Activated T-cell treated with anti-CD3 and anti-CD28 coated beads, Interleukin-2, amount 50 U/mL, for 24 hours (primary cell): ENCODE data around the gene INO80B.
"Not testable (repeated sequence)": the region's sequence is repeated elsewhere in the genome, so short reads cannot be mapped to it uniquely, and the experiment has no call there.

Experiments used
- DNase-seq: peaks from one replicate; pipeline ENCODE4 v3.0.0-alpha.2; 2020
- H3K27ac Mint-ChIP-seq: 2 replicates; pipeline ENCODE4 v1.8.0; 2020; ENCODE audit warnings: mild to moderate bottlenecking, mixed read lengths
- H3K27me3 Mint-ChIP-seq: 2 replicates; pipeline ENCODE4 v1.8.0; 2020; ENCODE audit warnings: mixed read lengths
- H3K36me3 Mint-ChIP-seq: 2 replicates; pipeline ENCODE4 v1.8.0; 2020; ENCODE audit warnings: low read depth, mixed read lengths
- H3K4me1 Mint-ChIP-seq: 2 replicates; pipeline ENCODE4 v1.8.0; 2020; ENCODE audit warnings: low read depth, mixed read lengths
- H3K4me3 Mint-ChIP-seq: 2 replicates; pipeline ENCODE4 v1.8.0; 2020; ENCODE audit warnings: mild to moderate bottlenecking, moderate library complexity, mixed read lengths
- H3K9me3 Mint-ChIP-seq: 2 replicates; pipeline ENCODE4 v1.8.0; 2020; ENCODE audit warnings: mixed read lengths

INO80B gene

DNA sequence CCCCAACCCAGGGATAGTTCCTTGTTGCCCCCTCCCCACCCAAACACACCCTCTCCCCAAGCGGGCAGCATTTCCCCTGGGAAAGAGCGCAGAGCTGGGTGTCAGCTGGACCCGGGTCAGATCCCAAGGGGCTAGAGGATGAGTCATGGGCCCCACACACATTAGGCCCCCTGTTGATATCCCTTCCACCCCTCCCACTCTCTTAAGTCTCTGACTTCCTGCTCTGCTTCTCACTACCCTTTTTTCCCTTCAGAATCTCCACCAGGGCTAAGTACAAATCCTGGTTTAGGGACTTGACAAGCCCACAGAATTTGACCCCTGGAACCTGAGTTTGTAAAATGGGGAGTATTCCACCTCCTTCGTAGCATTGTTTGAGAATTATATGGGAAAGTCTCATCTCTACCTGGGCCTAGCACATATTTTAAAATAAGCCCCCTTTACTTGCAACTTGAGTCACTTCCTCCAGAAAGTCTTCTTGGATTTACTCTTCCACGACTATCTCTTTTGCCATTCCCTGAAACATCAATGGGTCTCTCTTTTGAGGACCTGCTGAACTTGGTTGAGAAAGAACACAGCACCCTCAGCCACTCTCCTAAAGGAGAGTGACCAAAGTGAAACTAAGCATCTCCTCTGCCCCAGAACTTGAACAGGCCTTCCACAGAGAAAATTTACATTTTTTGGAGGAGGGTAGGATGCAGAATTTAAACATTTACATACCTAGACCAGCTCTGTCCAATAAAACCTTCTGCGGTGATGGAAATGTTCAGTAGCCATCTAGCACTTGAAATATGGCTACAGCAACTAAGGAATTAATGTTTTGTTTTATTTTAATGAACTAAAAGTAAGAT is 17.8 kb upstream of the INO80B start:
- peaks cover 11% of the 10 kb centered on the region for H3K4me1 Mint-ChIP-seq
- DNase-seq, result no peak
- no peak overlapping the region for H3K27ac Mint-ChIP-seq
- no peaks in the 10 kb centered on the region for H3K9me3 Mint-ChIP-seq
- H3K27me3 Mint-ChIP-seq, result peaks cover 32% of the 10 kb centered on the region
- H3K4me3 Mint-ChIP-seq, result no peak overlapping the region
- H3K36me3 Mint-ChIP-seq, result no peaks in the 10 kb centered on the region

DNA sequence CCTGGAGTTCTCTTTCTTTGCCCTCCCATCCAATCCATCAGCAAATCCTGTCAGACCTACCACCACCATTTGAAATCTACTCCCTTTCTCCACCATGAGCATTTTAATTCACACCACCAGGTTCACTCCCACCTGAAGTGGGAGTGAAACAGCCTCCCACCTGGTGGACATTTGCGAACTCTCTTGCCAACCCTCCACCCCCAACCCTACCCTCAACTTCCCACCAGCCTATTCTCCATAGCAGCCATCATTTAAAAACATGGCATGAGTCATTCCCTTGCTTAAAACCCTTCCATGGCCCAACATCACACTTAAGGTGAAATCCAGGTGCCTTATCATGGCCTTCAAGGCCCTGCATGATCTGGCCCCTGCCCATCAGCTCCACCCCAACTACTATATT is 16.6 kb upstream of the INO80B start:
- H3K4me1 Mint-ChIP-seq, result peaks cover 15% of the 10 kb centered on the region
- H3K9me3 Mint-ChIP-seq, result no peaks in the 10 kb centered on the region
- DNase-seq, result no peak
- H3K4me3 Mint-ChIP-seq, result no peak overlapping the region
- peaks cover 41% of the 10 kb centered on the region for H3K27me3 Mint-ChIP-seq
- H3K27ac Mint-ChIP-seq, result no peak overlapping the region
- no peaks in the 10 kb centered on the region for H3K36me3 Mint-ChIP-seq

DNA sequence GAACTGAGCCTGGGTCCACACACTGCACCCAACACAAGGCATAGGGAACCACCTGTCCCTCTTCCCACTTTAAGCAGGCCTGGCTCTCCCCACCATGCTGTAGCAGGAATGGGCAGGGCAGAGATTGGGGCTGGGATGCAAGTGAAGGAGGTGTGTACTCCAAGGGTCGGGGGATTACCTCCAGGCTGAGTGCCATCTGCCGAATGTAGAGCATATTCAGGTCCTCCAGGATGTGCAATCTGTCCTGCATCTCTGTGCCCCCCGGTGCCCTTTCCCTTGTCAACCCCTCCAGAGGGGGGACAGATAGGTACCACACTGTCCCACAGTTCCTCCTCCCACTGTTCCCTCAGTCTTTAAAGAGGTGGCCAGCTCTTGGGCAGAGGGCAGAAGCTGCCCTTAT is 15.5 kb upstream of the INO80B start:
- H3K9me3 Mint-ChIP-seq, result no peaks in the 10 kb centered on the region
- peaks cover 15% of the 10 kb centered on the region for H3K4me1 Mint-ChIP-seq
- no peak for DNase-seq
- no peak overlapping the region for H3K4me3 Mint-ChIP-seq
- H3K27ac Mint-ChIP-seq, result no peak overlapping the region
- H3K27me3 Mint-ChIP-seq, result peaks cover 45% of the 10 kb centered on the region
- no peaks in the 10 kb centered on the region for H3K36me3 Mint-ChIP-seq

DNA sequence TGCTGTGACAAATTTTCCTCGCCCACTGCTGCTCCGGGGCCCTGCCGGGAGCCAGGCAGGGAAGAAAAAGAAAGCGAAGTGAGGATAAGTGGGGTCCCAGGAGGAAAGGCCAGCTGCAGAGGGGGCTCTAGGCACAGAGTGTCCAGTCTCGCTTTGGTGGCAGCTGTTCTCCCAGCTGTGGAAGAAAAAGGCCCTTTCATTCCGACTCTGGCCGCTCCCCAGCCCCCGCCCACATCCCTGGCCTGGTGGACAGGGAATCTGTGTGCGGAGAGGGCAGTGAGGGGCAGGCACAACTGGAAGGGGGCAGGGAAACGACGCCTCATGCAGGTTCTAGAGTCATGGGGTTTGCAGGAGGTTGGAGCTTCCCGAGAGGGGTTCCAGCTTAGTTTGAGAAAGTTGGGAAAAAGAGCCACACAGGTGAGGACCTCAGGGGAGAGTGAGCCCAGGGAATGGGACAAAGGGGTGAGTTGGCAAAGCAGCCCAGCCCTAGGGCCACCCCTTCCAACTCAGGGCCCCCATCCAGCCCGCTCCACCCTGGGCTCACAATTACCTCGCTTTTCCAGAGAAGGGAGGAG is 15.0 kb upstream of the INO80B start:
- Mint-ChIP-seq H3K27me3 (peaks cover 49% of the 10 kb centered on the region), H3K9me3 (no peaks in the 10 kb centered on the region), H3K4me1 (peaks cover 15% of the 10 kb centered on the region), H3K27ac (no peak overlapping the region), H3K36me3 (no peaks in the 10 kb centered on the region), H3K4me3 (peak overlapping the region; percentile 43)
- no peak for DNase-seq

DNA sequence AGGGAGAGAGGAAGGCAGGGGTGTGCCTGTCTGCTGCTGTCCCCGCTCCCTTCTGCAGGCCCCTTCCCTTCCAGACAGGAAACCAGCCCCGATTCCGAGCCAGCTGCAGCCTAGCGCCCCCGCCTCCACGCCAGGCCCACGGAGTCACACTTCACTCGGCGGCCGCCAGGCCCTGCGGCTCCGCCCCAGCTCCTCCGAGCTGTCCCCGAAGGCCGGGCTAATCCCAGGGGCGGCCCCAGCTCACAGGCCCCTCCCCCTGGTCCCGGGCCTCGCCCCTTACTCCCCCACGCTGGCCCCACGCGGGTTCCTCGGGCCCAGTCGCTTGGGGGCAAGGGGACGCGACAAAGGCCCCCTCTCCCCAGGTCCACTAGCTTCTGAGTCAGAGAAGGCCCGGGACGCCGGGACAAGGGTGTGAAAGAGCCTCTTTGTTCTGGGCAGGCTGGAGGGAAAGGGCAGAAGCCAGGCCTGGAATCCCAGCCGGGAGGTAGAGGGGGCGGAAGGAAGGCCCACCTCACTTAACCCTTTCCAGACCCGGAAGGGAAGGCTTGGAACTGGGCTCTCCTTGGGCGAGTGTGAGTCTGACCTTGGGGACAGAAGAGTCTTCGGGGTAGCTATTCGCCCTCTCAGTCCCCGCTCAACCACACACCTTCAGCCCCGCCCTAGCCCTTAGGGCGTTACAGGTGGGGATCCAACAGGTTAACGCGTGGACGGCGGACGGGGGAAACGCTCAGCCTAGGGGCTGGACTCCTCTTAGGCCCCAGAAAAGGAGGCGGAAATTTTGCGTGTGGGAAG is 14.3 kb upstream of the INO80B start:
- H3K27ac Mint-ChIP-seq, result no peak overlapping the region
- no peaks in the 10 kb centered on the region for H3K36me3 Mint-ChIP-seq
- peaks cover 51% of the 10 kb centered on the region for H3K27me3 Mint-ChIP-seq
- peaks cover 15% of the 10 kb centered on the region for H3K4me1 Mint-ChIP-seq
- H3K9me3 Mint-ChIP-seq, result no peaks in the 10 kb centered on the region
- peak; percentile 62 for DNase-seq
- H3K4me3 Mint-ChIP-seq, result peak overlapping the region; percentile 43

DNA sequence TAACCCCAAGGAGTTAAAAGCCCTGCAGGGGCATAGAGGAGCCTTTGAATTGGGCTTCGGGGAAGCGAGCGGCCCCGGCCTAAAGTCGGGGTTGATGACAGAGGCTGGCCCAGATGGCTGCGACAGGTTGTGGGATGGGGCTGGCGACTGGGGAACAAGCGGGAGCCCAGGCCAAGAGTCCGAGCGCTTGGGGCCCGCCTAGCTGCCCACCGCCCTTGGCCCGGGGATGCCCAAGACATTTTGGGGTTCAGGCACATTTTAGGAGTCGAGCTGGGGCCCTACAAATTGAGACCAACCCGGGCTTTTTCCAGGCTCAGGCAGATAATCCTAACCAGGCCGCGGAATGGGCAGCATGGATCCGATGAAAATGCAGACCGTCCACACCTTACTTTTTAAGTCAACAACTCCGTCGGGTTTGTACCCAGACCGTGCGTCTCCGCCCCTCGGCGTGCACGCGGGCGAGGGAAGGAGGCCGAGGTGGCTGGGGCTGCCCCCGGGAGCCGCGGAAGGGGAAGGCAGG is 13.7 kb upstream of the INO80B start:
- Mint-ChIP-seq H3K4me1 (peaks cover 15% of the 10 kb centered on the region), H3K27me3 (peaks cover 51% of the 10 kb centered on the region), H3K4me3 (peak overlapping the region; percentile 35), H3K36me3 (no peaks in the 10 kb centered on the region), H3K27ac (no peak overlapping the region), H3K9me3 (no peaks in the 10 kb centered on the region)
- peak; percentile 53 for DNase-seq

DNA sequence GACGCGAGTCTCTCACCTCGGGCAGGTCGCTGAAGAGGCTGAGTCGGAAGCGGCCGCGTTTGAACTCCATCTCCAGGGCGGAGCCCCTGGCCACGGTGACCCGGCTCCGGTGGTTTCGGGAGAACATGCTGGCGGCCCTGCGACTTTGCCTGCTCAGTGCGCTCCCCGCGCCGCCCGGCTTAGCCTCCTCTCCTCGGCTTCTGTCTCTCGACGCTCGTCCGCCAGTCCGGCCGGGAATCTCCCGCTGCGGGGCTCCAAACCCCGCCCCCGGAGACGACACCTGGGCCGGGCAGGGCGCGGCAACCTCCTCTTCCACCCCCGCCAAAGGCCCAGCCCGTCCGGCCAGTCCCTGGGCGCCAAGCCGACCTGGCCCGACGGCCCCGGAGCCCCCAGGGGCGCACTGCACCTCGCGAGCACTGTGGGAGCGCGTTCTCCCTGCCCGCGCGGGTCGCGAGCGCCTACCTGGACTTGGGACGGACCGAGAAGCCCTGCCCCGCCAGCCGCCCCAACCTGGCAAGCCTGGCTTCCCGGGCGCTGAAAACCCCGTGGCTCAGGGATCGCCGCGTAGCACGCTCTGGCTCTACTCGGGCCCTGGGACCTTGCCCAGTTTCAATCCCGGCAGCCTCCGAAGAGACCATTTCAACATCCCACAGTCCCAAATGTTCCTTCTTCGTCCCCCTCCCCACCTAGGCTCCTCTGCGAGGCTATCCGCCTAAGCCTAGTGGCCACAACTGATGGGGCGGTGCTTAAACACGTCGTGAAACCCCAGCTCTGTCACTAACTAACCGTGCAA is 13.0 kb upstream of the INO80B start, which contains the start of gene RTKN:
Gene RTKN, minus strand, starts transcription at position 248 of the 793 bp plus-strand sequence. Its CDS starts 121 bp downstream, at position 127.
- peaks cover 51% of the 10 kb centered on the region for H3K27me3 Mint-ChIP-seq

DNA sequence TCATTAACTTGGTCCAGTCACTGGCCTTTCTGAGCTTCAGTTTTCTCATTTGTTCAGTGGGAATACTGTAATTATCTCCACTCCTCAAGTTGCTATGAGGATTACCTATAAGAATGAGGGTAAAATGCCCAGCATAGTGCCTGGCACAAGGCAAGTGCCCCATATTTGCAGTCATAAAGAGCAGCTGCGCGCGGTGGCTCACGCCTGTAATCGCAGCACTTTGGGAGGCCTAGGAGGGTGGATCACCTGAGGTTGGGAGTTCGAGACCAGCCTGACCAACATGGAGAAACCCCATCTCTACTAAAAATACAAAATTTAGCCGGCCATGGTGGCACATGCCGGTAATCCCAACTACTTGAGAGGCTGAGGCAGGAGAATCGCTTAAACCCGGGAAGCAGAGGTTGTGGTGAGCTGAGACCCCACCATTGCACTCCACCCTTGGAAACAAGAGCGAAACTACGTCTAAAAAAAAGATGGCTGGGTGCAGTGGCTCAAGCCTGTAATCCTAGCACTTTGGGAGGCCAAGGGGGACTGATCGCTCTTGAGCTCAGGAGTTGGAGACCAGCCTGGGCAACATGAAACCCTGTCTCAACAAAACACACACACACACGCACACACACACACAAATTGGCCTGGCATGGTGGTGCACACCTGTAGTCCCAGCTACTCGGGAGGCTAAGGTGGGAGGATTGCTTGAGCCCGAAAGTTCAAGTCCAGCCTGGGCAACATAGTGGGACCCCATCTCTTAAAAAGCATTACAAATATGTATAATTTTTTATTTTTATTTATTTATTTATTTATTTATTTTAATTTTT is 12.2 kb upstream of the INO80B start:
- not testable (repeated sequence) for DNase-seq, H3K27ac Mint-ChIP-seq

More for the DNA sequence above, 13.0 kb upstream of the INO80B start, which contains the start of gene RTKN:
- Mint-ChIP-seq H3K4me1 (peaks cover 15% of the 10 kb centered on the region), H3K9me3 (no peaks in the 10 kb centered on the region), H3K36me3 (no peaks in the 10 kb centered on the region), H3K4me3 (peak within 1 kb of the TSS; percentile 54), H3K27ac (no peak within 1 kb of the TSS)
- peak; percentile 43 for DNase-seq

DNA sequence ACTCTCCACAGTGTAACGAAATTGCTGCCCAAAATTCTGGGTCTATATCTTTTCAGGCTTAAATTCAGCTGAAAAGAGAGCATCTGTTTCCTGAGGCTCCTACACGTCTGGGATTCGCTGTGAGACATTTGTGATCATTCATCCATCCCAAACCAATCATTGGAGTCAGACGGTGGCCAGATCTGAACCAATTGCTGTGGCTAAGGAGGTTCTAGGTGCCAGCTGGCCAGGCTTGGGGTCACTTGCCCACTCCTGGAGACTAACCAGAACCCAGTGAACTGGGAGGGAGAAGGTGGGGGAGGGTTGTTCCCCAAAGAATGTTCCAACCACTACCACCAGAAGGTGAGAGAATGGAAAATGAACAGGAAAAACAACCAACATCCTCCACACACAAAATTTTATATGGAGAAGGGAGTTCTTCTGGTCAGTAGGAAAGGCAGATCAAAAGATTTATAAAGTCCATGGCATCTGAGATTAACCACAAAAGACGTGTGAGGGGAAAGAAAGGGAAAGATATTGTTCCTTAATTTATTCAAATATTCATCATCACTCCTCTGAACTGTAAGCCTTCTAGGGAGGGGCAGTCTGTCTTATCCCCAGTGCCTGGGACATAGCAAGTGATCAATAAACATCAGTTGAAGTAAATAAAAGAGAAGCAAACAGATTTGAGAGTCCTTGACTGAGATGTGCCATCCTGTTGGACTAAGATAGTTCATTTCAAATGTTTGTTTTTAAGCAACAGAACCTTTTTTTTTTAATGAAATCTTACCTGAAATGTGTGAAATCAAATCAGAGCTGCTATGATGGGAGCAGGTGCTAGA is 10.2 kb upstream of the INO80B start:
- H3K27ac Mint-ChIP-seq, result no peak overlapping the region
- H3K4me1 Mint-ChIP-seq, result peaks cover 15% of the 10 kb centered on the region
- no peaks in the 10 kb centered on the region for H3K36me3 Mint-ChIP-seq
- H3K4me3 Mint-ChIP-seq, result no peak overlapping the region
- H3K9me3 Mint-ChIP-seq, result no peaks in the 10 kb centered on the region
- peaks cover 37% of the 10 kb centered on the region for H3K27me3 Mint-ChIP-seq
- DNase-seq, result no peak

More for the DNA sequence above, 12.2 kb upstream of the INO80B start:
- Mint-ChIP-seq H3K4me3 (peak overlapping the region; percentile 54), H3K27me3 (peaks cover 51% of the 10 kb centered on the region), H3K4me1 (peaks cover 15% of the 10 kb centered on the region)
- not testable (repeated sequence) for H3K9me3 Mint-ChIP-seq, H3K36me3 Mint-ChIP-seq

DNA sequence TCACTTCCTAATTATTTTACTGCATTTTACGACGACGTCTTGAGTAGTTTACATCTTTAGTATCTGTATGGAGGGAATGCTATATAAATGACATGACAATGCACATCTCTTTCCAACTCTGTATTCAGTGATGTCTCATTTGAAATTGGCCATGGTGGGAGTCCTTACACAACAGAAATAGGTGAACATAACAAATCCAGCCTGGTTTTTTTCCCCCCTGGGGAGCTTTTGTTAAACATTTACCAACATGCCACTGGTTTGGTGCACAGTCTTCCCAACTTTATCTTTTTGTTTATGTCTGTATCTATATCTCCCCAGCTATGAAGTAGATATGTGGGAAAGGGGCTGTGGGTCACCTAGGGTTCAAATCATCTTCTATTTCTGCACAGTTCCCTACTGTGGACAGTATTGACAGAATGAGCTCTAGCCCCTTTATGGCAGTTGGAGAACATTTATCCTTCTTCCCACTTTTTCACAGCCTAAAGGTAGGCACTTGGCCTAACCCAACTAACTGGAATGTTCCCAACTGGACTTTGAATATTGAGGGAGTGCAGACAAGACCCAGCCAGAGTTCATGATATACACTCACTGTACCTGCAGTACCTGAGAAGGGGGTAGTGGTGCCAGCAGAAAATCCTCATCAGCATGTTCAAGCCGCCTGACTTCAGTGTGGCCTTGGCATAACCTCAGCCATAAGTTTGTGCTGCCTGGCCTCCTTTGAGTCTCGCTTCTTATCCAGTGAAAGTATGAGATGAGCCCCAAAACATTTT is 7.5 kb upstream of the INO80B start:
- Mint-ChIP-seq H3K27ac (no peak overlapping the region), H3K36me3 (no peaks in the 10 kb centered on the region), H3K27me3 (peaks cover 16% of the 10 kb centered on the region), H3K9me3 (no peaks in the 10 kb centered on the region), H3K4me3 (no peak overlapping the region), H3K4me1 (peaks cover 2% of the 10 kb centered on the region)
- no peak for DNase-seq

DNA sequence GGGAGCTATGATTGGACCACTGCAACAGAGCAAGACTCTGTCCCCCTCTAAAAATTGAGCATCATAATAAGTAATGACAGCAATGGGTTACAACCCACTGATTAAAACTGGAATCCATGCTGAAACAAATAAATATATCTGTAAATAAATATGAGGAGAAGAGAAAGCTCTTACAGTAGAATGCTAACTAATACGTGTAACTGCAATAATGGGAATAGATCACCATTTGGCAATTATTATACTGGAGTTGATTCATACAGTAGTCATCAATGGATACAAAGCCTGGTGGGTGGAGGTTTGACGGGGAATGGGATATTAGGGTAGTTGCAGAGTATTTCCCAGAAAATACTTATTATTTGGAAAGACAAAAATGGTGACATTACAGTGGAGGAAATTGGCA is 6.1 kb upstream of the INO80B start:
- Mint-ChIP-seq H3K36me3 (no peaks in the 10 kb centered on the region), H3K4me1 (peaks cover 11% of the 10 kb centered on the region), H3K27me3 (peaks cover 10% of the 10 kb centered on the region), H3K4me3 (no peak overlapping the region), H3K27ac (no peak overlapping the region), H3K9me3 (no peaks in the 10 kb centered on the region)
- no peak for DNase-seq

DNA sequence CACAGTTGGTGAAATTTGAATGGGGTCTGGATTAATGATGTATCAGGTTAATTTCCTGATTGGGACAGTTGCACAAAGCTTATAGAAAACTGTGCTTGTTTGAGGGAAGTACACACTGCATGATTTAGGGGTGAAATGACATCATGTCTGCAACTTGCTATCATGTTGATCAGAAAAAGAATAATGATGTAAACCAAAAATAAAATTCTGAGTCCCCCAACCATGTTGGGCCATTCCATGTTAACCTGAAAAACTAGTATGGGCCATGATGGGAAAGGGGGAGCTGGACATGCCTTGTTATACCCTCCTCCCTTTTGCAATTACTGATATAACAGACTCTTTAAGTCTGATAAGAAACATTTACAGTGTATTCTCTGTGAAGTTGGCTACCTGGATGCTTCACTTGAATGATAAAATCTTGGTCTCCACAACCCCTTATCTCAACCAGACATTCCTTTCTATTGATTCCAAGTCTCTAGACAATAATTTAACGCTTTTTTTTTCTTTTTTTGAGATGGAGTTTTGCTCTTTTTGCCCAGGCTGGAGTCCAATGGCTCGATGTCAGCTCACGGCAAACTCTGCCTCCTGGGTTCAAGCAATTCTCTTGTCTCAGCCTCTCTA is 4.2 kb upstream of the INO80B start:
- DNase-seq, result no peak
- Mint-ChIP-seq H3K4me3 (no peak overlapping the region), H3K4me1 (peaks cover 24% of the 10 kb centered on the region), H3K9me3 (no peaks in the 10 kb centered on the region), H3K27me3 (no peaks in the 10 kb centered on the region), H3K27ac (no peak overlapping the region), H3K36me3 (peaks cover 6% of the 10 kb centered on the region)
